CMK (cell line): ENCODE measurements around the gene CDK13.
"Not testable (repeated sequence)": the region's sequence is repeated elsewhere in the genome, so short reads cannot be mapped to it uniquely, and the experiment has no call there.

Source experiments
- DNase-seq: peaks from one replicate; pipeline ENCODE4 v3.0.0-alpha.2; 2010; ENCODE audit warnings: low read depth

The CDK13 gene

DNA sequence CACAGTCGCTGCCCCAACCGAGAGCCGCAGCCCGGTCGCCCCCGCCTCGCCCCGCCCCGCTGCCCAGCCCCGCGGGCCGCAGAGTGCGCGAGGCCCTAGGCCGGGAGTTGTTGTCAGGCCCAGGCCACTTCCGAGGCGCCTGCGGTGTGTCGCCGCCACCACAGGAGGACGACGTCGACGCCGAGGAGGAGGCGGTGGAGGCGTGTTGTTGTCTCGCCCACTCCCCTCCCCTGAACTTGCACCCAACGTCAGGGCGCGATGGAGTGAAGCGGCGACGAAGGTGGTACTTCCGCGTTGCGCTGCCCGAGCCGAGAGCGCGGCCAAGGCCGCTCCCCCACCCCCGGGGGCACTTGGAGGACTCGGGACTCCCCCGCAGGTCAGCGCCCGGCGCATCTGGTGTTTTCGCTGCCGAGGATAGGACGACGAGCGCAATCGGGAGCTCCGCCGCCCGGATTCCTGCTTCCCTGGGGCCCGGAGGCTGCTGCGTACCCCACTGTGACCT lies at the start of gene CDK13:
CDK13 (plus strand) TSS at position 286 of the 502 bp plus-strand sequence. CDS start 386 bp downstream, outside the sequence.
- DNase-seq: peak; percentile 80

GRCh38 chr7:39904077-39904486 lies 46.0 kb upstream of the CDK13 start:
- DNase-seq: no peak

- DNase-seq: no peak
These were observed 41.9 kb upstream of the CDK13 start for GRCh38 chr7:39908141-39908540.

DNA sequence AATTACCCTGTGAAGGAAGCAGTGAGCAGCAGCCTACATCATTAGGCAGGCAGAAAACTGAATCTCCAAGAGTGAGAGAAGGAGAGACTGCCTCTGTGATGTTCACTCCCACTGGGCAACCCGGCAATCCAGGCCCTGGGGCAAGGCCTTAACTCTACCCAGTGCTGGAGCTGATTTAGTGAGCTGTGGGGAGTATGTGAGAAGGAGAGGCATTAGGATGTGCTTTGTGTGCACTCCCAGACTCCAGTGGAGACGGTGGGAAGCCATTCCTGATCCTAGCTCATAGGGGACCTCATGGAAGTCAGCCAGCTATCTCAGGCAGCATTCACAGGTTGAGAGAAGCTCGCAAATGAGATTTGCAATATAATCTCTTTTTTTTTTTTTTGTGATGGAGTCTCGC lies 41.1 kb upstream of the CDK13 start:
- DNase-seq: no peak

DNA sequence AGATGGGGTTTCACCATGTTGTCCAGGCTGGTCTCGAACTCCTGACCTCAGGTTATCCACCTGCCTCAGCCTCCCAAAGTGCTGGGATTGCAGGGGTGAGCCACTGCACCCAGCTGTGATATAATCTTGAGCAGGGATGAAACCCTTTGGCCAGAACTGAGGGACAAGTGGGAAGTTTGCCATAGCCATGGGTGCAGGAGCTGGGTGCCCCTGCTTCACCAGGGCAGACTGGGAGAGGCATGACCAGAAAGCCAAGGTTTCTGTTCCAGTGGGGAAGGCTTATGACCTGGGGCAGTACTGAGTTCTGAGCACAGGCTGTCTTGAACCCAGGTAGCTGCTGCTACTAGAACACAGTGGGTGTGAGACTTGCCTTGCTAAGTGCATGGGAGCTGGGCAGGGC lies 40.5 kb upstream of the CDK13 start:
- DNase-seq: no peak

GRCh38 chr7:39910108-39910869 lies 39.8 kb upstream of the CDK13 start:
- DNase-seq: no peak

DNA sequence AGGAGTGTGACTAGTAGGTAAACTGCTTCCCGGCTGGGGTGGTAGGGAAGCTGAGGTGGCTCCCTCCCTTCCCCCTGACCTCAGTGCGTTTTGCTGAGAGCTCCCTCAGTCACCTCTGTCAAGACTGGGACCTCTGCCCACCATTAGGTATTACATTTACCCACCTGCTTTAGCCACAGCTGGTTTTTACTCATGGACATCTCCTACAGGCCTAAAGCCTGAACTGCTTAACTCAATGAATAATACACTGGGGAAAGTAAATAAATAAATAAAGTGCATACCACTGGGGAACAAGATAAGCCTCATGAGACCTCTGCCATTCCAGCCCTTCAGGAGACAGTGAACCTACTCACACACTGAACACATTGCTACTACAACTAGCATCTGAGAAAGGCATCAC lies 38.9 kb upstream of the CDK13 start:
- no peak for DNase-seq

DNA sequence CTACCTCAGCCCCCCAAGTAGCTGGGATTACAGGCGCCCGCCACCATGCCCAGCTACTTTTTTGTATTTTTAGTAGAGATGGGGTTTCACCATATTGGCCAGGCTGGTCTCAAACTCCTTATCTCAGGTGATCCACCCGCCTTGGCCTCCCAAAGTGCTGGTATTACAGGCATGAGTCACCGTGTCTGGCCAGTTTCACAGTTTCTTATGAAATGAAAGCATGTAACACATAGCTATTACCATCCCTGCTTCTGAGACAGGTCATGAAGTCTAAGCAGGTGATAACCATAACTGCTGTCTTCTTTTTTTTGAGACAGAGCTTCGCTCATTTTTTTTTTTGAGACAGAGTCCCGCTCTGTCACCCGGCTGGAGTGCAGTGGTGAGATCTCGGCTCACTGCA lies 34.2 kb upstream of the CDK13 start:
- DNase-seq: not testable (repeated sequence)

DNA sequence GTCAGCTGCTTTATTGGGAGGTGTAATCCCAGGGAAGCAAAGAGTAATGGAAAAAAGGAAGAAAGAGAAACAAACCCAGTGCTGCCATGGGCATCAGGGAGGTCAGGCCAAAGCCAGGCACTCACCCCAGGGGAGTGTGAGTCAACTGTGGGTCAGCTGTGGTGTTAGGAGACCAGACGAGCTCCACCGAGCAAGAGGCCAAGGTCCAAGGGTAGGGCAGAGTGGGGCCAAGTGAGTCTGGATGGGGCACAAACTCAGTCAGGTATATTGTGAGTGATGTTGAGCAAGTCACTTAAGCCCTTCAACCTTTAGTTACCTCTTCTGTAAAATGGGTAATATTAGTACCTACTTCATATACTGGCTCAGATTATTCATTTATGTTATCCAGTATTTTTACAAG lies 30.4 kb upstream of the CDK13 start:
- no peak for DNase-seq

GRCh38 chr7:39921506-39922175 lies 28.4 kb upstream of the CDK13 start:
- no peak for DNase-seq

DNA sequence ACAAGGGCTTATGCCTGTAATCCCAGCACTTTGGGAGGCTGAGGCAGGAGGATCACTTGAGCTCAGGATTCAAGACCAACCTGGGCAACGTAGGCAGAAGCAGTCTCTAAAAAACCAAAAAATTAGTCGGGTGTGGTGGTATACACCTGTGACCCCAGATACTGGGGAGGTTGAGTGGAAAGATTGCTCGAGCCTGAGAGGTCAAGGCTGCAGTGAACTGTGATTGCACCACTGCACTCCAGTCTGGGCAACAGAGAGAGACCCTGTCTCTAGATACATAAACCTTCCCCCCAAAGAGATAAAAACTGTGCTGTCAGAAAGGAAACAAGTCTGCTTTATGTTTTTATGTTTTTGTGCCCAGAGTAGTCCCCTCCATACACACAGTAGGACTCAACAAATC lies 27.5 kb upstream of the CDK13 start:
- DNase-seq: no peak

DNA sequence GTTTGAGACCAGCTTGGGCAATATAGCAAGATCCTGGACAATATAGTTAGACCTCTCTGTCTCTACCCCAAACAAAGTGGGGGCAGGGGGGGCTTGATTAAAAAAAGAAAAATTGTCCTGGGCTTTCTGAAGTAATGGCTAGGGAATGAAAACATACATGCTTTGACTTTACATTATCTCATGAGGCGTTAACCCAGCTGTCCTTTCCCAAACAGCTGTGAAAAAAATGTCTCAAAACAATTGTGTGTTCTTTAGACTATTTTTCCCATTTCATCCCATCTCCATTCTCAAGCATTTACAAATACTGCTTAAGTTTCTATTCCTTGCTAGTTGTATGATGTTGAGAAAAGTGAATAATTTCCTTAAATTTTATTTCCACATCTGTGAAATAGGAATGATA lies 27.0 kb upstream of the CDK13 start:
- DNase-seq: no peak

- no peak for DNase-seq
These were observed 25.9 kb upstream of the CDK13 start for GRCh38 chr7:39924122-39924521.

DNA sequence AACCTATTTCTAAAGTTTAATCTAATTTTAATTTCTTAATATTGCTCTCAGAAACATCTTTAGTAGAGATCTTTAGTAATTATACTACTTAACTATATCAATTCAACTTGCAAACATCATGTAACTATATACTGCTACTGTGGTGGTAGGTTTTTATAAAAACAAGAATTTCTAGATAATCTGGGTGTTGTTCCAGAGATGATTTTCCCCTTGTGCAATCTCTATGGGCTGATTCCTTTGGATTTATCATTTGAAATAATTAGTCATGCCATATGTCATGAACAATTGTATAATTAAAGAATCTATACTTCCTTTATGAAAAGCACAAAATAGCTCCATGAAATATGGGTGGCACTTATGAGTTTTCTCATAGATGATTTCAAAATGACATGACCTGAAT lies 23.9 kb upstream of the CDK13 start:
- no peak for DNase-seq

DNA sequence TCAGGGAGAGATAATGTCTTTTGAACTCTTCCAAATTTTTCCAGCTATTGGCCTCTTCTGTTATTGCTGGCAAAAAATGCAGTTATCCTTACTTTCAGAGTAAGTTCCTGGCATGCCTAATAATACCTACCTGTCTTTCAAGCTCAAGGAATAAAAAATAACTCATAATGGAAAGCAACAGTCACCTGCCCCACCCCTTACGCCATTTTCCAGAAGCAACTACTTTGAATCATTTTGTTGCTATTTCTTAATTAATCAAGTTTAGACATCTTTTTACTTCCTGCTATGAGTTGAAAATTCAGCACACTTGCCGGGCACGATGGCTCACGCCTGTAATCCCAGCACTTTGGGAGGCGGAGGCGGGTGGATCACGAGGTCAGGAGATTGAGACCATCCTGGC lies 23.0 kb upstream of the CDK13 start:
- no peak for DNase-seq

GRCh38 chr7:39934132-39934531 lies 15.9 kb upstream of the CDK13 start:
- DNase-seq: no peak

DNA sequence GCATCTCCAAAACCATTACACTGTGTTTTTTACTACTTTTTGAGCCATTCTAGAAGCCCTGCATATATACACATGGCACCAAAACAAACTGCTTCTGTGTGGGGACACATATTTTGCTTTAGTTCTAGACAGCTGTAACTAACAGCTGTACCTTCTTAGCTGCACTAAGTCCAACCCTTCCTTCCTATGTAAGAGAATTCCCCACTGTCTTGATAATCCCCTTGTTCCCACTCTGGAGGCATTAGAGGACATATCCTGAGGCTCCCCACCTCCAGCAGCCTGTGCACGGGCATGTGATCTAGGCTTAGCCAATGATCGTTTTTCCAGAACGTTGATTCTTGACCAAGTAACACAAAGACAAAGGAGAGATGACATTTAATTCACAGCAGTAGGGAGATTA lies 13.3 kb upstream of the CDK13 start:
- no peak for DNase-seq

GRCh38 chr7:39937366-39938153 lies 12.5 kb upstream of the CDK13 start:
- DNase-seq: no peak

GRCh38 chr7:39942883-39943282 lies 7.2 kb upstream of the CDK13 start:
- DNase-seq: no peak

DNA sequence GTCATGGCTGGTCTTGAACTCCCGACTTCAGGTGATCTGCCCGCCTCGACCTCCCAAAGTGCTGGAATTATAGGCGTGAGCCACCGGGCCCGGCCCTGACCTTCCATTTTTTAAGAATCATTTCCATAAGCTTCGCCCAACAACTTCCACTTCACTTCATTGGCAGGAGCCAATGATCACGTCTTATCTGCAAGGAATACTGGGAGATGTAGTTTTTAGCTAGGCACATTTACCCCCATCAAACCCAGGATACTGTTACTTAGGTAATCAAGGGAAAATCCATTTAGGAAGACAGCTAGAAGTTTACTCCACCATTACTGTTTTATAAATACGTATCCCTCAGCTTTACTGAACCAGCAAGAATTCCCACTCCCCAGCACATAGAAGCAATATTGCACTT lies 3.4 kb upstream of the CDK13 start:
- DNase-seq: no peak

DNA sequence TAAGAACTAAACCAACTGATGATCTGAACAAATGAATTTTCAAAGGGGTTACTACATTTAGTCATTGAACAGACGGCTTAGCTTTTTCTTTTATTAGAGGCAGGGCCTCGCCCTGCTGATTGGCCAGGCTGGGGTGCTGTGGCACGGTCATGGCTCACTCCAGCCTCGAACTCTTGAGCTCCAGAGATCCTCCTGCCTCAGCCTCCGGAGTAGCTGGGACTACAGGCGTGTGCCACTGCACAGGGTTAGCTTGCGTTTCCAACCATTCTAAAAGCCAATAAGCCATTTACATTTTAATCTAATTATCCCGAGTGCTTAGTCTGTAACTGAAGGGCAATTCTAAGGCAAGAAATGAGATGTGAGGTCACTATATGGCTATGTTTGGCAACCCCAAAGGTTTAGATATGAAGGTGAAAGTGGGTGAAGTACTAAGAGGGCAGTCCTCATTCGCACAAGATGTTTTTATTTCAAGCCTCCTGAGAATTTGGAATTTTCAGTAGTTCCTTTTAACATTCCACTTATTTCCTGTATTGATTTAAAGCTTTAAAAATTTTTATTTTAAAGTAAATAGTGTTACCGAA lies 1.6 kb upstream of the CDK13 start:
- no peak for DNase-seq
